Endothelial cell (in vitro differentiated cells): Measurements from ENCODE around the gene ATP2A2. TPM values are rescaled to one million over a fixed set of nuclear protein-coding genes. Genes with fewer than 3 reads are reported as not detected.

Source experiments
- DNase-seq: peaks from one replicate; pipeline ENCODE4 v3.0.0; 2021; ENCODE audit warnings: low spot score
- H3K27ac Mint-ChIP-seq: one replicate; pipeline ENCODE4 v1.8.0; 2021; ENCODE audit warnings: mixed read lengths, inconsistent platforms; ENCODE audit not compliant: unreplicated experiment
- H3K27me3 Mint-ChIP-seq: one replicate; pipeline ENCODE4 v1.8.0; 2021; ENCODE audit warnings: mild to moderate bottlenecking, moderate library complexity, mixed read lengths, inconsistent platforms; ENCODE audit not compliant: unreplicated experiment
- H3K36me3 Mint-ChIP-seq: one replicate; pipeline ENCODE4 v1.8.0; 2021; ENCODE audit warnings: mild to moderate bottlenecking, low read depth, mixed read lengths, inconsistent platforms; ENCODE audit not compliant: unreplicated experiment
- H3K4me1 Mint-ChIP-seq: one replicate; pipeline ENCODE4 v1.8.0; 2021; ENCODE audit warnings: mild to moderate bottlenecking, mixed read lengths, inconsistent platforms; ENCODE audit not compliant: unreplicated experiment
- H3K4me3 Mint-ChIP-seq: one replicate; pipeline ENCODE4 v1.8.0; 2021; ENCODE audit warnings: mild to moderate bottlenecking, mixed read lengths, inconsistent platforms; ENCODE audit not compliant: unreplicated experiment
- H3K9me3 Mint-ChIP-seq: one replicate; pipeline ENCODE4 v1.8.0; 2021; ENCODE audit warnings: mixed read lengths, inconsistent platforms; ENCODE audit not compliant: unreplicated experiment
- CTCF ChIP-seq: fragments of 200-600 bp; sonication (generic); IDR thresholded peaks from one replicate; pipeline ENCODE4 v1.5.0; 2021; ENCODE audit warnings: antibody characterized with exemption; ENCODE audit not compliant: unreplicated experiment
- total RNA-seq: library from RNA; stranded (reverse); fragmentation: NEBNext Ultra II Directional; extraction: Animal tissue kit (Norgen Biotek cat#: 25700); gene quantifications from one replicate; pipeline ENCODE4 v1.2.1, GENCODE V29; 2021; ENCODE audit not compliant: unreplicated experiment

ATP2A2 gene
- total RNA-seq, 1 donor from 2014 or later, result 178 TPM

GRCh38 chr12:110277530-110278254 is 3.4 kb upstream of the ATP2A2 start:
- no peaks in the 10 kb centered on the region for H3K9me3 Mint-ChIP-seq
- H3K4me3 Mint-ChIP-seq, result no peak overlapping the region
- no peak for DNase-seq
- H3K27ac Mint-ChIP-seq, result no peak overlapping the region
- H3K27me3 Mint-ChIP-seq, result peaks cover 3% of the 10 kb centered on the region
- no peaks in the 10 kb centered on the region for H3K36me3 Mint-ChIP-seq
- peaks cover 11% of the 10 kb centered on the region for H3K4me1 Mint-ChIP-seq
- no peak for TF ChIP-seq CTCF

GRCh38 chr12:110278255-110278536 is 2.9 kb upstream of the ATP2A2 start:
- Mint-ChIP-seq H3K9me3 (no peaks in the 10 kb centered on the region), H3K4me1 (peaks cover 16% of the 10 kb centered on the region), H3K27ac (no peak overlapping the region), H3K4me3 (no peak overlapping the region), H3K36me3 (no peaks in the 10 kb centered on the region), H3K27me3 (peaks cover 3% of the 10 kb centered on the region)
- no peak for DNase-seq
- no peak for TF ChIP-seq CTCF

- peaks cover 30% of the 10 kb centered on the region for H3K4me1 Mint-ChIP-seq
- no peaks in the 10 kb centered on the region for H3K9me3 Mint-ChIP-seq
- H3K27me3 Mint-ChIP-seq, result peaks cover 3% of the 10 kb centered on the region
- no peak overlapping the region for H3K27ac Mint-ChIP-seq
- no peaks in the 10 kb centered on the region for H3K36me3 Mint-ChIP-seq
- H3K4me3 Mint-ChIP-seq, result peak overlapping the region; percentile 88
- TF ChIP-seq CTCF, result no peak
- DNase-seq, result no peak
These were observed 1.3 kb upstream of the ATP2A2 start for GRCh38 chr12:110279566-110280375.

- no peak for TF ChIP-seq CTCF
- H3K9me3 Mint-ChIP-seq, result no peaks in the 10 kb centered on the region
- peak overlapping the region; percentile 88 for H3K4me3 Mint-ChIP-seq
- no peak overlapping the region for H3K27ac Mint-ChIP-seq
- H3K4me1 Mint-ChIP-seq, result peaks cover 35% of the 10 kb centered on the region
- peak; percentile 22 for DNase-seq
- peaks cover 3% of the 10 kb centered on the region for H3K27me3 Mint-ChIP-seq
- peaks cover 2% of the 10 kb centered on the region for H3K36me3 Mint-ChIP-seq
These were observed 662 bp upstream of the ATP2A2 start for GRCh38 chr12:110280392-110280778.
